ENCODE data around the gene GABARAP.
"Not testable (repeated sequence)": the region's sequence is repeated elsewhere in the genome, so short reads cannot be mapped to it uniquely, and the experiment has no call there.

GRCh38 chr17:7243838-7244237 lies 1.6 kb upstream of the GABARAP start:
- TF ChIP-seq POLR2AphosphoS5 (IDR thresholded peaks at IDR 0.05; ENCODE audit: low read length); IRF3 (IDR thresholded peaks at IDR 0.05); TAF1 (IDR thresholded peaks at IDR 0.05; ENCODE audit: borderline replicate concordance, low read depth, low read length); FOXM1 (IDR thresholded peaks at IDR 0.05; ENCODE audit: low read depth, low read length); ATF7 (IDR thresholded peaks at IDR 0.05; ENCODE audit: low read depth); CHD1 (IDR thresholded peaks at IDR 0.05; ENCODE audit: low read depth, low read length); MTA3 (IDR thresholded peaks at IDR 0.05; ENCODE audit: borderline replicate concordance, low read length); SPI1 (IDR thresholded peaks at IDR 0.05; ENCODE audit: borderline replicate concordance, insufficient read depth, low read depth, low read length); GABPA (IDR thresholded peaks at IDR 0.05; ENCODE audit: low read depth); POLR2A (IDR thresholded peaks at IDR 0.05; ENCODE audit: low read depth, low read length): not testable (repeated sequence)
- TF ChIP-seq, protein P1, sequence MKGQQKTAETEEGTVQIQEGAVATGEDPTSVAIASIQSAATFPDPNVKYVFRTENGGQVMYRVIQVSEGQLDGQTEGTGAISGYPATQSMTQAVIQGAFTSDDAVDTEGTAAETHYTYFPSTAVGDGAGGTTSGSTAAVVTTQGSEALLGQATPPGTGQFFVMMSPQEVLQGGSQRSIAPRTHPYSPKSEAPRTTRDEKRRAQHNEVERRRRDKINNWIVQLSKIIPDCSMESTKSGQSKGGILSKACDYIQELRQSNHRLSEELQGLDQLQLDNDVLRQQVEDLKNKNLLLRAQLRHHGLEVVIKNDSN (IDR thresholded peaks at IDR 0.05; ENCODE audit: borderline replicate concordance, extremely low read length, insufficient read depth, low read depth, low read length) = not testable (repeated sequence)

Measured in GM12878 (cell line).